H1 (cell line): ENCODE results near the gene ZFP64.

ENCODE experiments used
- ATF2 ChIP-seq: IDR thresholded peaks from 2 replicates; pipeline ENCODE4 v1.6.1; 2012; ENCODE audit warnings: low read length, inconsistent platforms
- CEBPB ChIP-seq: IDR thresholded peaks from 2 replicates; pipeline ENCODE4 v1.6.1; 2012; ENCODE audit warnings: low read depth, low read length
- CTCF ChIP-seq, 3 experiments: IDR thresholded peaks; 1 replicate in 2 of 3; 2 replicates in 1 of 3; pipeline versions ENCODE4 v1.5.1 to v1.6.1; 2011; ENCODE audit warnings: low read length in 3 of 3, mild to moderate bottlenecking in 3 of 3, inconsistent platforms in 2 of 3, low read depth in 1 of 3, moderate library complexity in 1 of 3; ENCODE audit not compliant: insufficient read depth in 1 of 3; ENCODE audit errors: control extremely low read depth in 1 of 3
- EZH2 ChIP-seq: fragments of 200-600 bp; sonication (generic); IDR thresholded peaks from 2 replicates; pipeline ENCODE4 v1.7.1; 2012; ENCODE audit warnings: low read depth, mild to moderate bottlenecking, moderate library complexity, low read length, inconsistent platforms; ENCODE audit not compliant: severe bottlenecking
- JUND ChIP-seq: IDR thresholded peaks from 2 replicates; pipeline ENCODE4 v1.6.1; 2011; ENCODE audit warnings: mild to moderate bottlenecking, improper control_type of control experiment, low read length
- MAFK ChIP-seq: IDR thresholded peaks from 2 replicates; pipeline ENCODE4 v1.6.1; 2012; ENCODE audit warnings: low read depth, mild to moderate bottlenecking, improper control_type of control experiment, low read length
- NRF1 ChIP-seq: IDR thresholded peaks from 2 replicates; pipeline ENCODE4 v1.6.1; 2011; ENCODE audit warnings: mild to moderate bottlenecking, low read depth, low read length, improper control_type of control experiment
- POLR2A ChIP-seq, 2 experiments: IDR thresholded peaks; 1 replicate in 1 of 2; 2 replicates in 1 of 2; pipeline ENCODE4 v1.6.1; 2011; ENCODE audit warnings: low read depth in 2 of 2, low read length in 2 of 2, mild to moderate bottlenecking in 2 of 2; ENCODE audit errors: control extremely low read depth in 1 of 2
- RNF2 ChIP-seq: fragments of 200-900, 300-1000 bp; sonication (generic); IDR thresholded peaks from 2 replicates; pipeline ENCODE4 v1.7.1; 2016; ENCODE audit warnings: borderline replicate concordance, low read depth, mild to moderate bottlenecking, antibody characterized with exemption, low read length; ENCODE audit not compliant: poor library complexity, severe bottlenecking; ENCODE audit errors: missing control alignments
- SP2 ChIP-seq: IDR thresholded peaks from 2 replicates; pipeline ENCODE4 v1.6.1; 2012; ENCODE audit warnings: mild to moderate bottlenecking, low read length, inconsistent platforms
- USF2 ChIP-seq: IDR thresholded peaks from 2 replicates; pipeline ENCODE4 v1.6.1; 2011; ENCODE audit warnings: low read length, improper control_type of control experiment
- YY1 ChIP-seq: IDR thresholded peaks from 2 replicates; pipeline ENCODE4 v1.6.1; 2011; ENCODE audit warnings: low read depth, mild to moderate bottlenecking, low read length
- ZNF274 ChIP-seq: IDR thresholded peaks from 2 replicates; pipeline ENCODE4 v1.7.0; 2012; ENCODE audit warnings: low read length, borderline replicate concordance; ENCODE audit errors: extremely low read depth

GRCh38 chr20:52236292-52236691 lies 44.7 kb upstream of the ZFP64 start:
- TF ChIP-seq CTCF (IDR thresholded peaks at IDR 0.05; ENCODE audit: control extremely low read depth in 1 of 3, insufficient read depth in 1 of 3, low read depth in 1 of 3, low read length in 3 of 3) (no peak), SP2 (no peak), CEBPB (no peak), RNF2 (no peak), POLR2A (IDR thresholded peaks at IDR 0.05; ENCODE audit: control extremely low read depth in 1 of 2, low read depth in 2 of 2, low read length in 2 of 2) (no peak), YY1 (no peak), ATF2 (no peak), NRF1 (no peak), JUND (no peak), ZNF274 (no peak), USF2 (no peak), EZH2 (no peak), MAFK (no peak)
